MM.1S (cell line): Measurements from ENCODE around the gene BCL2L2.
A peak's percentile ranks its signal among the peaks of the same experiment; 100 is the strongest.

Experiments used
- DNase-seq: peaks from one replicate; pipeline ENCODE4 v3.0.0-alpha.2; 2015
- H2AFZ ChIP-seq: fragments of 300-600 bp; sonication (generic); 2 replicates; pipeline ENCODE4 v1.6.0; 2016; ENCODE audit warnings: antibody characterized with exemption, low read length
- H3F3A ChIP-seq: fragments of 300-600 bp; sonication (generic); 2 replicates; pipeline ENCODE4 v1.6.1; 2016; ENCODE audit warnings: mild to moderate bottlenecking, antibody characterized with exemption, low read length, moderate library complexity, mixed read lengths; ENCODE audit not compliant: insufficient read depth
- H3K27ac ChIP-seq: fragments of 300-600 bp; sonication (generic); 2 replicates; pipeline ENCODE4 v1.5.1; 2016; ENCODE audit warnings: mild to moderate bottlenecking, low read length
- H3K27me3 ChIP-seq: fragments of 300-600 bp; sonication (generic); replicated peaks from 2 replicates; pipeline ENCODE4 v1.6.0; 2016; ENCODE audit warnings: low read length; ENCODE audit not compliant: insufficient read depth
- H3K36me3 ChIP-seq: fragments of 300-600 bp; sonication (generic); replicated peaks from 2 replicates; pipeline ENCODE4 v1.6.1; 2016; ENCODE audit warnings: mild to moderate bottlenecking, low read length, mixed read lengths; ENCODE audit not compliant: insufficient read depth
- H3K4me1 ChIP-seq: fragments of 300-600 bp; sonication (generic); 2 replicates; pipeline ENCODE4 v1.6.1; 2016; ENCODE audit warnings: low read length, mixed read lengths
- H3K4me2 ChIP-seq: fragments of 300-600 bp; sonication (generic); 2 replicates; pipeline ENCODE4 v1.6.0; 2016; ENCODE audit warnings: low read depth, low read length
- H3K4me3 ChIP-seq: fragments of 300-600 bp; sonication (generic); 2 replicates; pipeline ENCODE4 v1.5.1; 2016; ENCODE audit warnings: low read length, mixed read lengths
- H3K79me2 ChIP-seq: fragments of 300-600 bp; sonication (generic); 2 replicates; pipeline ENCODE4 v1.6.1; 2016; ENCODE audit warnings: mixed run types, low read length, mixed read lengths
- H3K9ac ChIP-seq: fragments of 300-600 bp; sonication (generic); 2 replicates; pipeline ENCODE4 v1.6.1; 2016; ENCODE audit warnings: low read length, mixed read lengths
- H3K9me2 ChIP-seq: fragments of 300-600 bp; sonication (generic); replicated peaks from 2 replicates; pipeline ENCODE4 v1.6.1; 2016; ENCODE audit warnings: mild to moderate bottlenecking, low read length, mixed read lengths; ENCODE audit not compliant: insufficient read depth
- H3K9me3 ChIP-seq: fragments of 300-600 bp; sonication (generic); replicated peaks from 2 replicates; pipeline ENCODE4 v1.6.1; 2016; ENCODE audit warnings: mild to moderate bottlenecking, low read length, mixed read lengths; ENCODE audit not compliant: insufficient read depth
- H4K20me1 ChIP-seq: fragments of 300-600 bp; sonication (generic); 2 replicates; pipeline ENCODE4 v1.6.1; 2016; ENCODE audit warnings: mild to moderate bottlenecking, low read length, moderate library complexity, mixed read lengths; ENCODE audit not compliant: insufficient read depth
- EZH2 ChIP-seq: fragments of 300-600 bp; sonication (generic); optimal IDR thresholded peaks from 2 replicates; pipeline ENCODE3; 2017; ENCODE audit warnings: low read depth, mild to moderate bottlenecking, antibody characterized with exemption, low read length, mixed read lengths
- EZH2phosphoT487 ChIP-seq: fragments of 300-600 bp; sonication (generic); IDR thresholded peaks from 2 replicates; pipeline ENCODE4 v1.6.1; 2018; ENCODE audit warnings: antibody characterized with exemption, low read length
- TF ChIP-seq, protein P1 (sequence below): fragments of 300-600 bp; sonication (generic); IDR thresholded peaks from 2 replicates; pipeline ENCODE4 v1.5.1; 2016; ENCODE audit warnings: antibody characterized with exemption, low read length, mixed read lengths

Gene BCL2L2

DNA sequence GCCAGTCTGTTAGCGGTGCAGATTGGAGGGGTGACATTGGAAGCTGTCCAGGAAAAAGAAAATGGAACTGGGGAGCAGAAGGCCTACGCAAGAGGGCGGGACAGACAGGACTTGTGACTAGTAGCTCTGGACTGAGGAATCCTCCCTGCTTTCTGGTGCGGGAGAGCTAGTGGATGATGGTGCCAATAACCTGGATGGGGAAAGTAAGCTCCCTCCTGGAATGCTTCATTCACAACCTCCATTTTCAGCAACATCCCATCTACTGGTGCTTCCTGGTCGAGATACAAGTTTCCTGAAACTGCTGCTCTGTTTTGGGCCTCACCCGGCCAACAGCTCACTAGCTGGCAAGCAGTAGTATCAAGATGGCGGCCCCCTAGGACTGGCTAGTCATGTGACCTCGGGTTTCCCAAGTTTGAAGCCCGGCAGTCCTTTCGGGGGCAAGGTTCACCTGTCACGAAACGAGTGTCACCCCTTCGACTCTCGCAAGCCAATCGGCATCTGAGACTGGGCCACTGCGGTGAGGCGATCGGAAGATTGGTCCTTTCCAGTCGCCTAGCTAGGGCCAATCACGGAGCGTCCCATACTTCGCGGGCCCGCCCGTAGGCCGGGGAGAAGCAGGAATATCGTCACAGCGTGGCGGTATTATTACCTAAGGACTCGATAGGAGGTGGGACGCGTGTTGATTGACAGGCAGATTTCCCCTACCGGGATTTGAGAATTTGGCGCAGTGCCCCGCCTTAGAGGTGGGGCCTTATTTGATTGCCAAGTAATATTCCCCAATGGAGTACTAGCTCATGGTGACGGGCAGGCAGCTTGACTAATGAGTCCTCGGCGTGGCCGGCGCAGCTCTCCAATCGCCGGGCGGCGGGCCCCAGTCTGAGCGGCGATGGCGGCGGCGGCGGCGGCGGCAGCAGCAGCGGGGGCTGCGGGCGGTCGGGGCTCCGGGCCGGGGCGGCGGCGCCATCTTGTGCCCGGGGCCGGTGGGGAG lies 14.2 kb downstream of the BCL2L2 start, which contains the start of gene PABPN1:
PABPN1 (plus strand) TSS at position 874 of the 988 bp plus-strand sequence; CDS start at position 887, 13 bp downstream.
- H3F3A ChIP-seq = no peaks in the 10 kb centered on the region
- peak; percentile 96 for DNase-seq
- H3K4me2 ChIP-seq = peak within 1 kb of the TSS; percentile 86
- peaks cover 18% of the 10 kb centered on the region for H3K79me2 ChIP-seq
- TF ChIP-seq, protein P1, sequence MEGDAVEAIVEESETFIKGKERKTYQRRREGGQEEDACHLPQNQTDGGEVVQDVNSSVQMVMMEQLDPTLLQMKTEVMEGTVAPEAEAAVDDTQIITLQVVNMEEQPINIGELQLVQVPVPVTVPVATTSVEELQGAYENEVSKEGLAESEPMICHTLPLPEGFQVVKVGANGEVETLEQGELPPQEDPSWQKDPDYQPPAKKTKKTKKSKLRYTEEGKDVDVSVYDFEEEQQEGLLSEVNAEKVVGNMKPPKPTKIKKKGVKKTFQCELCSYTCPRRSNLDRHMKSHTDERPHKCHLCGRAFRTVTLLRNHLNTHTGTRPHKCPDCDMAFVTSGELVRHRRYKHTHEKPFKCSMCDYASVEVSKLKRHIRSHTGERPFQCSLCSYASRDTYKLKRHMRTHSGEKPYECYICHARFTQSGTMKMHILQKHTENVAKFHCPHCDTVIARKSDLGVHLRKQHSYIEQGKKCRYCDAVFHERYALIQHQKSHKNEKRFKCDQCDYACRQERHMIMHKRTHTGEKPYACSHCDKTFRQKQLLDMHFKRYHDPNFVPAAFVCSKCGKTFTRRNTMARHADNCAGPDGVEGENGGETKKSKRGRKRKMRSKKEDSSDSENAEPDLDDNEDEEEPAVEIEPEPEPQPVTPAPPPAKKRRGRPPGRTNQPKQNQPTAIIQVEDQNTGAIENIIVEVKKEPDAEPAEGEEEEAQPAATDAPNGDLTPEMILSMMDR = no peak
- no peak for TF ChIP-seq EZH2phosphoT487
- no peak for TF ChIP-seq EZH2
- peak within 1 kb of the TSS; percentile 50 for H2AFZ ChIP-seq
- H3K36me3 ChIP-seq = no peaks in the 10 kb centered on the region
- no peaks in the 10 kb centered on the region for H3K4me1 ChIP-seq
- H3K27me3 ChIP-seq = no peaks in the 10 kb centered on the region
- peak within 1 kb of the TSS; percentile 86 for H3K27ac ChIP-seq
- H3K9me2 ChIP-seq = no peaks in the 10 kb centered on the region
- no peaks in the 10 kb centered on the region for H4K20me1 ChIP-seq
- H3K9ac ChIP-seq = peak within 1 kb of the TSS; percentile 74
- H3K4me3 ChIP-seq = peak within 1 kb of the TSS; percentile 76
- H3K9me3 ChIP-seq = no peaks in the 10 kb centered on the region

- Histone ChIP-seq H2AFZ (no peak overlapping the region), H3K4me3 (peak overlapping the region; percentile 76), H3K9me2 (no peaks in the 10 kb centered on the region), H3K9ac (peak overlapping the region; percentile 74), H4K20me1 (no peaks in the 10 kb centered on the region), H3K4me1 (no peaks in the 10 kb centered on the region), H3K4me2 (peak overlapping the region; percentile 86), H3F3A (no peaks in the 10 kb centered on the region), H3K27me3 (no peaks in the 10 kb centered on the region), H3K36me3 (no peaks in the 10 kb centered on the region), H3K27ac (no peak overlapping the region), H3K79me2 (peaks cover 18% of the 10 kb centered on the region), H3K9me3 (no peaks in the 10 kb centered on the region)
- no peak for TF ChIP-seq EZH2phosphoT487
- TF ChIP-seq, protein P1 = no peak
- no peak for TF ChIP-seq EZH2
- no peak for DNase-seq
These were observed 15.2 kb downstream of the BCL2L2 start for GRCh38 chr14:23321572-23322547.

DNA sequence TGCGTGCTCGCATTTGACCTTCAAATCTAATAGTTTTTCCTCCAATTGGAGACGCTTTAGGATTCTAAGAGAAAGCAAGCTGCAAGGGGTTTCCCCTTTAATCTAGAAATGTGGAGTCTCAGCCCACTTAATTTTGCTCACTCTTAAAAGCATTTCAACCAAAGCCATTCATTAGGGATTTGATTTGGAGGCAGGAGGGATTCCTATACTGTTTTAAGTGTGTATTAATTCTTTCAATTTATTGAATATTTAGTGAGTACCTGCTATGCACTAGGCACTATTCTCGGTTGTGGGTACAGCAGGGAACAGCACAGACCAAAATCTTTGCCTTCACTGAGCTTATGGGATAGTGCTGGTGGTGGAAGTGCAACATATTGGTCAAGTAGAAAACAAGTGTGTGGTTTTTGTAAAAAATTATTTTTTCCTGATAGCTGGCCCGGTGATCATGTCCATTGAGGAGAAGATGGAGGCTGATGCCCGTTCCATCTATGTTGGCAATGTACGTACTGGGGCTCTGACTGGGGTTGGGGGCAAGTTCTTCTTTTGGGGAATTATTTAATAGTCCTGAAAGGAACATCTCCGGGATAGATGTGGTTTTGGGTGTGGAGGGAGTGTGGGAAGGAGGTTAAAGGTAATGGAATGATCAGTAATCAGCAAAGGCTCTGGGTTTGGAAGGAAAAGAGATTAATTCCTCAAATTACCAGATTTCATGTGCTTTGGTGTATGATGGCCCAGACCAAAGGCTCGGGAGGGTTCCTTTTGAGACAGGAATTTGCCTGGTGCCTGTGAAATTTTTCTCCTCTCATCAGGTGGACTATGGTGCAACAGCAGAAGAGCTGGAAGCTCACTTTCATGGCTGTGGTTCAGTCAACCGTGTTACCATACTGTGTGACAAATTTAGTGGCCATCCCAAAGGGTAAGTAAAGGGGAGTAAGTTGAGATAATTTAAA lies 16.2 kb downstream of the BCL2L2 start:
- H3K27ac ChIP-seq = no peak overlapping the region

More for the DNA sequence above, 16.2 kb downstream of the BCL2L2 start:
- no peak for DNase-seq
- H2AFZ ChIP-seq = no peak overlapping the region
- peaks cover 18% of the 10 kb centered on the region for H3K79me2 ChIP-seq
- H3K27me3 ChIP-seq = no peaks in the 10 kb centered on the region
- H3K4me2 ChIP-seq = peak overlapping the region; percentile 86
- no peaks in the 10 kb centered on the region for H4K20me1 ChIP-seq
- no peaks in the 10 kb centered on the region for H3F3A ChIP-seq
- TF ChIP-seq EZH2phosphoT487 = no peak
- TF ChIP-seq, protein P1 = no peak
- TF ChIP-seq EZH2 = no peak
- no peaks in the 10 kb centered on the region for H3K9me3 ChIP-seq
- peaks cover 3% of the 10 kb centered on the region; the same call in 1 of the 2 replicates for H3K4me1 ChIP-seq
- H3K36me3 ChIP-seq = no peaks in the 10 kb centered on the region
- H3K4me3 ChIP-seq = peak overlapping the region; percentile 76
- H3K9ac ChIP-seq = peak overlapping the region; percentile 74
- H3K9me2 ChIP-seq = no peaks in the 10 kb centered on the region
